Subcutaneous adipose tissue (tissue), 4 donors: Measurements from ENCODE around the gene CLCN5. TPM values are rescaled to one million over a fixed set of nuclear protein-coding genes. Genes with fewer than 3 reads are reported as not detected.

ENCODE experiments used
- CTCF ChIP-seq: fragments of 450-650 bp; IDR thresholded peaks from one replicate; pipeline ENCODE4 v1.5.1; 2016; ENCODE audit warnings: low read depth, mild to moderate bottlenecking, control low read depth, antibody characterized with exemption, moderate library complexity
- total RNA-seq, 4 donors: library from RNA; depleted of rRNA; stranded (reverse); fragments of >200 nt; gene quantifications; one replicate each; pipeline ENCODE4 v1.1.0, GENCODE V29; 2016

Gene CLCN5
- total RNA-seq, 4 donors from 2014 or later = 5.1 to 7.5 (median 6.5) TPM

DNA sequence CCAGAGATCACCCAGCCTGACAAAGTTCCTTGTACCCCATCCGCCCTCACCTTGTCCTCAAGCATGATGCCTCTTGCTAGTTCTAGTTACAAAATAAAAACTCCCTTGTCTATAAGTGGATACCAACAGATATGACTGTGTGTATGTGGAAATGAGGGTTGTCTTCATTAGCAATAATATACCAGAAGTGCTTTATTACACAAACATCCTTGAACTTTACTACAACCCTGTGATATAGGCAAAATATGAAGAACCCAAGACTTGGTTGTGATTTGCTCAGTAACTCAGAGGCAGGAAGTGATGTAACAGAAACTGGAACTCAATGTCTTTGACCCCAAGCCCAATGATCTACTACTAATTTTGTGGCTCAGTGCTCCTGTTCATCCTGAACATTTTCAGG, 180.8 kb downstream of the CLCN5 start:
- TF ChIP-seq CTCF = no peak

GRCh38 chrX:50103866-50104566, 181.6 kb downstream of the CLCN5 start:
- no peak for TF ChIP-seq CTCF

GRCh38 chrX:50106051-50106675, 183.8 kb downstream of the CLCN5 start:
- TF ChIP-seq CTCF = no peak

GRCh38 chrX:50107470-50107869, 185.1 kb downstream of the CLCN5 start:
- TF ChIP-seq CTCF = no peak

DNA sequence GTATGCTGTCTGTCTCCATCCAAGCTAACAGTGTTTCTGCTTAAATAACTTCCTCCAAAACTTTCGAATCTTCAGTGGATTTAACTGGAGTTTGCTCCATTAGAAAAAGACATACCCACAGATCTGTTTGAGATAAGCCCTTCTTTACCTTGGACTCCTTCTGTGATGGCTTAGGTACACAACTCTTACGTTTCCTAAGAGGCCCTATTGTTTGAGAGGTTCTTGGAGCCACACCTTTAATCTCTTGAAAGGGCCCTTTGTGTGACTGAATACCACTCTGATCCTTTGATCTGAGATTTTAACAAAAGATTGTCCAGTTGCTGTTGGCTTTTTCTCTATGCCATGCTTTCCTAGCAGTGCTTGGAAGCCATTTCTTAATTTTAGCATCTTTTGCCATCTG, 185.9 kb downstream of the CLCN5 start:
- TF ChIP-seq CTCF = no peak

GRCh38 chrX:50111742-50112141, 189.3 kb downstream of the CLCN5 start:
- TF ChIP-seq CTCF = no peak

DNA sequence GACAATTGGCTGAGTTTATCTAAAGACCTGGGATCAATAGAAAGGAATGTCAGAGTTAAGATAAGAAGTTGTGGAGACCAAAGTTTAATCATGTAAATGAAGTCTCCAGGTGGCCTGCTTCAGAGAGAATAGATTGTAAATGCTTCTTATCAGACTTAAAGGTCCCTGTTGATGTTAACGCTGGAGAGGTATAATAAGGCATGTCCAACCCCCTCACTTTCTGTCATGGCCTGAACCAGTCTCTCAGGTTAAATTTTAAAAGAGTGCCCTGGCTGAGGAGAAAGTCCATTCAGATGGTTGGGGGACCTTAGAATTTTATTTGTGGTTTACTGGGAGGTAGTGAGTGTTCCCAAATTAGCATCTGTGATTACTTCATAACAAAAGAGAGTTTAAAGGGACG, 191.7 kb downstream of the CLCN5 start:
- TF ChIP-seq CTCF = no peak
